Fibroblast of lung (primary cell): ENCODE measurements around the gene S100A11. TPM values are rescaled to one million over a fixed set of nuclear protein-coding genes. Genes with fewer than 3 reads are reported as not detected.

Experiments used
- DNase-seq, 2 donors: peaks; one replicate each; pipeline versions ENCODE4 v3.0.0 to v3.0.0-alpha.2; 2010; ENCODE audit warnings: low read depth in 2 of 2
- H2AFZ ChIP-seq: 2 replicates; pipeline ENCODE4 v1.5.1; 2012; ENCODE audit warnings: low read length, control low read depth, inconsistent platforms
- H3K27ac ChIP-seq: 2 replicates; pipeline ENCODE4 v1.5.1; 2011; ENCODE audit warnings: low read length, control low read depth; ENCODE audit not compliant: insufficient read depth
- H3K27me3 ChIP-seq: 2 replicates; pipeline ENCODE4 v1.5.1; 2011; ENCODE audit warnings: mild to moderate bottlenecking, low read length; ENCODE audit not compliant: control insufficient read depth, insufficient read depth
- H3K36me3 ChIP-seq: 2 replicates; pipeline ENCODE4 v1.5.1; 2011; ENCODE audit warnings: low read length; ENCODE audit not compliant: control insufficient read depth, insufficient read depth
- H3K4me1 ChIP-seq: 2 replicates; pipeline ENCODE4 v1.5.1; 2011; ENCODE audit warnings: low read length; ENCODE audit not compliant: control insufficient read depth, insufficient read depth; ENCODE audit errors: extremely low read depth
- H3K4me2 ChIP-seq: 2 replicates; pipeline ENCODE4 v1.5.1; 2011; ENCODE audit warnings: low read length, control low read depth; ENCODE audit not compliant: insufficient read depth; ENCODE audit errors: extremely low read depth
- H3K4me3 ChIP-seq, 4 experiments: fragments of 200-600 bp in 1 of 4; sonication (generic) in 1 of 4; replicated peaks in 1 of 4; 2 replicates each; pipeline ENCODE4 v1.5.1; 2011 to 2016; ENCODE audit warnings: low read length in 4 of 4, low read depth in 3 of 4, mild to moderate bottlenecking in 3 of 4, control low read depth in 2 of 4, inconsistent platforms in 1 of 4, mixed read lengths in 1 of 4; ENCODE audit not compliant: insufficient read depth in 1 of 4; ENCODE audit errors: control extremely low read depth in 1 of 4
- H3K79me2 ChIP-seq: 2 replicates; pipeline ENCODE4 v1.5.1; 2012; ENCODE audit warnings: mild to moderate bottlenecking, low read length, inconsistent platforms; ENCODE audit not compliant: control insufficient read depth, insufficient read depth
- H3K9ac ChIP-seq: 2 replicates; pipeline ENCODE4 v1.5.1; 2011; ENCODE audit warnings: mild to moderate bottlenecking, low read length, control low read depth; ENCODE audit not compliant: insufficient read depth
- H3K9me3 ChIP-seq: 2 replicates; pipeline ENCODE4 v1.5.1; 2012; ENCODE audit warnings: low read depth, low read length; ENCODE audit not compliant: control insufficient read depth, insufficient read depth
- H4K20me1 ChIP-seq: 2 replicates; pipeline ENCODE4 v1.5.1; 2011; ENCODE audit warnings: low read length; ENCODE audit not compliant: control insufficient read depth, insufficient read depth; ENCODE audit errors: extremely low read depth
- CTCF ChIP-seq, 2 donors: IDR thresholded peaks in 1 of 2; conservative IDR thresholded peaks in 1 of 2; 1 replicate in 1 of 2; 2 replicates in 1 of 2; pipeline ENCODE4 v1.5.1; 2011 to 2012; ENCODE audit warnings: low read length in 2 of 2, control low read depth in 1 of 2, inconsistent platforms in 1 of 2, low read depth in 1 of 2, mild to moderate bottlenecking in 1 of 2
- EZH2 ChIP-seq: IDR thresholded peaks from 2 replicates; pipeline ENCODE4 v1.5.1; 2012; ENCODE audit warnings: low read length, control low read depth, mild to moderate bottlenecking; ENCODE audit errors: missing control alignments
- polyA plus RNA-seq, 2 donors: library from polyadenylated mRNA; depleted of rRNA in 1 of 2; stranded (reverse) in 1 of 2; unstranded in 1 of 2; fragments of >200 nt; gene quantifications; 2 replicates each; pipeline ENCODE4 v1.2.1, GENCODE V29; 2011 to 2012; ENCODE audit warnings: missing spikeins in 1 of 2
- total RNA-seq: library from RNA; depleted of rRNA; stranded (reverse); fragments of >200 nt; gene quantifications from 2 replicates; pipeline ENCODE4 v1.2.1, GENCODE V29; 2014

S100A11 gene
- total and polyA plus RNA-seq, 2 donors (not counting 1 experiment from before 2014, with no cell fraction given), result 55.8 to 1,144 TPM

DNA sequence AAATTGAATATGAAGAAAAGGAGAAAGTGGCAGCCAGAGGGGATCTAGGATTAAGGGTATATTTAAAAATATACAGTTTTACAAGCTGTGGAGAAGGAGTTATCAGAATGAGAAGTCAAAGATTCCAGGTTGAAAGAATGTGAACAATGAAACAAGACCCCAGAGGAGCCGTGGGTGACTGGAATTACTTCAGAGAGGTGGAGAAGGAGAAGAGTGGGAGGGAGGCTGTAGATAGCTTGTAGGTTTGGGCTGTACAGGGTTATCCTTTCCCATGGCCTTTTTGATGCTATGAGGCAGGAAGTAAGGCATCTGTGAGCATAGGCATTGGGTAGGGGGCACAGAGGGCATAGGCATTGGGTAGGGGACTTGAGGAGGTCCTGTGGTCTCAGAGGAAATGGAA, 5.2 kb upstream of the S100A11 start:
- no peaks in the 10 kb centered on the region for H3K36me3 ChIP-seq
- no peaks in the 10 kb centered on the region for H4K20me1 ChIP-seq
- TF ChIP-seq CTCF (conservative IDR thresholded peaks at IDR 0.05 in 1 of 2, IDR thresholded peaks at IDR 0.05 in 1 of 2; ENCODE audit: low read depth in 1 of 2, low read length in 2 of 2), result no peak
- no peak for TF ChIP-seq EZH2
- H3K4me2 ChIP-seq, result no peak overlapping the region
- no peak for DNase-seq
- H3K27ac ChIP-seq, result no peak overlapping the region
- no peaks in the 10 kb centered on the region for H3K79me2 ChIP-seq
- no peak overlapping the region for H3K4me3 ChIP-seq
- no peak overlapping the region for H3K9ac ChIP-seq
- H3K4me1 ChIP-seq, result peaks cover under 1% of the 10 kb centered on the region
- no peaks in the 10 kb centered on the region for H3K9me3 ChIP-seq
- H3K27me3 ChIP-seq, result peaks cover 16% of the 10 kb centered on the region
- no peak overlapping the region for H2AFZ ChIP-seq

DNA sequence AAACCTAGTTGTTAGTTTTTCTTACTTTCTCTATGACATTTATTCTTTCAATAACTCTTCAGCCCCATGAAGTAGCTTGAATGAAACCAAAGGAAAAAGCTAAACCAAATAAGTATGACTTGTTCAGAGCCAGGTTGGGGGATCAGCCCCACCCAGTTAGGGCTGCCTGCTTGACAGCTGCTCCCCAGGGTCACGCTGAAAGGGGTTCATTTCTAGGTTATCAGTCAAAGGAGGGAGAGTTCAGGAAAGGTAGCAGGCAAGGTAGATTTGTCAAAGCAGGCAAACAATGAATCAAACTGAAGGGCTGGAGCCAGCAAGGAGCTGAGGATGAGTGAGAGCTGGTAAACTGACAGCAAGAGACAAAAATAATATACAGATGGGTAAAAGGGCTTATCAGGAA, 3.1 kb upstream of the S100A11 start:
- H3K79me2 ChIP-seq, result peaks cover 17% of the 10 kb centered on the region
- H3K4me1 ChIP-seq, result no peaks in the 10 kb centered on the region
- no peaks in the 10 kb centered on the region for H3K36me3 ChIP-seq
- no peaks in the 10 kb centered on the region for H4K20me1 ChIP-seq
- no peak for DNase-seq
- H3K27me3 ChIP-seq, result peaks cover 16% of the 10 kb centered on the region
- H3K9me3 ChIP-seq, result no peaks in the 10 kb centered on the region
- no peak overlapping the region for H2AFZ ChIP-seq
- no peak for TF ChIP-seq CTCF (conservative IDR thresholded peaks at IDR 0.05 in 1 of 2, IDR thresholded peaks at IDR 0.05 in 1 of 2; ENCODE audit: low read depth in 1 of 2, low read length in 2 of 2)
- no peak for TF ChIP-seq EZH2
- no peak overlapping the region for H3K4me3 ChIP-seq
- H3K27ac ChIP-seq, result no peak overlapping the region
- no peak overlapping the region for H3K4me2 ChIP-seq
- H3K9ac ChIP-seq, result no peak overlapping the region

DNA sequence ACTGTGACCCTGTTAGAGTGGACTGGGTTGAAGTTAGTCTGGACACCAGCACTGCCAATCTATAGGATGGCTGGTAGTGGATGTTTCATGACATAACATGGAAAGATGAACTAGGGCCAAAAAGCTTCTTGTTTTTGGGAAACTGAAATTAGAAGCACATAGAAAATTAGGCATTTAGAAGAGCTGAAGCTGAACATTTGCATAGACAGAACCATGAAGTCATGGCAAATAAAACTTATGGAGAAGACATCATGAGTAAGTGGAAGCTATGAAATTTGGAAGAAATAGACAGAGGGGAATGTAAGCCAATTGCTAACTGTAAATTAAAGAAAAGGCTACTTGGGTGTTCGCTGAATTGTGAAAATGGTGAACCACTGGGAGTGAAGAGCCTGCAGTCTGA, 2.7 kb upstream of the S100A11 start:
- no peak overlapping the region for H3K4me3 ChIP-seq
- DNase-seq, result no peak
- H3K4me1 ChIP-seq, result no peaks in the 10 kb centered on the region
- H4K20me1 ChIP-seq, result no peaks in the 10 kb centered on the region
- no peaks in the 10 kb centered on the region for H3K36me3 ChIP-seq
- H3K27me3 ChIP-seq, result peaks cover 16% of the 10 kb centered on the region
- no peaks in the 10 kb centered on the region for H3K9me3 ChIP-seq
- peaks cover 22% of the 10 kb centered on the region for H3K79me2 ChIP-seq
- H3K4me2 ChIP-seq, result no peak overlapping the region
- TF ChIP-seq CTCF (conservative IDR thresholded peaks at IDR 0.05 in 1 of 2, IDR thresholded peaks at IDR 0.05 in 1 of 2; ENCODE audit: low read depth in 1 of 2, low read length in 2 of 2) (no peak), EZH2 (no peak)
- H2AFZ ChIP-seq, result no peak overlapping the region
- no peak overlapping the region for H3K9ac ChIP-seq
- H3K27ac ChIP-seq, result no peak overlapping the region
